Adrenal gland (tissue), 12 donors: ENCODE data around the gene FANCL. TPM values are rescaled to one million over a fixed set of nuclear protein-coding genes. Genes with fewer than 3 reads are reported as not detected.
A peak's percentile ranks its signal among the peaks of the same experiment; 100 is the strongest.

ENCODE experiments used
- DNase-seq, 7 donors: peaks; one replicate each; pipeline ENCODE4 v3.0.0-alpha.2; 2019 to 2020
- H3K27ac ChIP-seq, 5 donors: fragments of 200-600 bp; sonication (generic) in 4 of 5; 1 replicate in 3 of 5; 2 replicates in 2 of 5; pipeline versions ENCODE4 v1.5.1 to v1.8.0; 2016 to 2020; ENCODE audit warnings: mild to moderate bottlenecking in 1 of 5
- H3K27me3 ChIP-seq: fragments of 200-600 bp; 2 replicates; pipeline ENCODE4 v1.8.0; 2021
- H3K36me3 ChIP-seq, 2 donors: fragments of 200-600 bp; replicated peaks in 1 of 2; 1 replicate in 1 of 2; 2 replicates in 1 of 2; pipeline versions ENCODE4 v1.5.1 to v1.8.0; 2018 to 2022
- H3K4me1 ChIP-seq, 2 donors: fragments of 200-600 bp; replicated peaks in 1 of 2; 1 replicate in 1 of 2; 2 replicates in 1 of 2; pipeline versions ENCODE4 v1.5.1 to v1.8.0; 2018 to 2021
- H3K4me3 ChIP-seq, 4 donors: fragments of 200-600 bp; sonication (generic) in 3 of 4; one replicate each; pipeline ENCODE4 v1.5.1; 2016 to 2018
- H3K9me3 ChIP-seq, 3 donors: fragments of 200-600 bp; sonication (generic) in 1 of 3; replicated peaks in 1 of 3; 1 replicate in 2 of 3; 2 replicates in 1 of 3; pipeline versions ENCODE4 v1.5.1 to v1.8.0; 2016 to 2021
- CTCF ChIP-seq, 6 experiments: fragments of 450-650 bp in 4 of 6; fragments of 200-600 bp in 2 of 6; sonication (generic) in 1 of 6; IDR thresholded peaks; 1 replicate in 5 of 6; 2 replicates in 1 of 6; pipeline versions ENCODE4 v1.5.1 to v1.8.0; 2016 to 2021; ENCODE audit warnings: antibody characterized with exemption in 6 of 6, mild to moderate bottlenecking in 2 of 6, moderate library complexity in 1 of 6
- POLR2A ChIP-seq, 2 donors: fragments of 450-650 bp; IDR thresholded peaks; one replicate each; pipeline ENCODE4 v1.6.1; 2017; ENCODE audit warnings: antibody characterized with exemption in 2 of 2, mild to moderate bottlenecking in 2 of 2, moderate library complexity in 1 of 2
- WGBS, 4 donors: extraction: QIAGEN DNeasy Blood & Tissue Kit in 2 of 4; methylation state at CpG; one replicate each; pipeline versions ENCODE4 v1.1.5 to v1.1.7; 2013 to 2017; 5-methylcytosine and 5-hydroxymethylcytosine counted together
- intact Hi-C, 2 donors: fragments of 100-400 bp; cut with DNase I; formaldehyde crosslinking; loops; one replicate each; pipeline versions ENCODE4 v1.14.1 to v1.15.0; 2022 to 2023
- polyA plus RNA-seq, 3 donors: library from polyadenylated mRNA; stranded (reverse); fragments of 200-250 nt in 2 of 3; fragments of 350-450 nt in 1 of 3; fragmentation: Illumina TruSeq in 1 of 3; extraction: RNeasy Lipid Tissue Mini Kit (QIAGEN cat#74804) in 1 of 3; gene quantifications; one replicate each; pipeline ENCODE4 v1.2.3, GENCODE V29; 2013 to 2014
- total RNA-seq, 9 donors: library from RNA; depleted of rRNA in 4 of 9; stranded (reverse); fragments of >200 nt in 4 of 9; fragments of 120-200 nt in 1 of 9; fragmentation: NEBNext Ultra II Directional in 1 of 9; extraction: Animal tissue kit (Norgen Biotek cat#: 25700) in 1 of 9; gene quantifications; one replicate each; pipeline versions ENCODE4 v1.1.0 to v1.2.4, GENCODE V29; 2013 to 2023
- donor health status: healthy with polysubstance abuse.
- donor health status: Bipolar disorder and iron deficiency.
- donor health status: DM: yes; HTN: yes; CAD: no.
- donor health status: DM: no; HTN: no; CAD: no.
- donor health status: DM: no; HTN: no; CAD: no.
- donor health status: DM: yes; HTN: yes; CAD: no.

Gene FANCL
- total and polyA plus RNA-seq, 12 donors, result 25.7 to 99.7 (median 55.3) TPM

DNA sequence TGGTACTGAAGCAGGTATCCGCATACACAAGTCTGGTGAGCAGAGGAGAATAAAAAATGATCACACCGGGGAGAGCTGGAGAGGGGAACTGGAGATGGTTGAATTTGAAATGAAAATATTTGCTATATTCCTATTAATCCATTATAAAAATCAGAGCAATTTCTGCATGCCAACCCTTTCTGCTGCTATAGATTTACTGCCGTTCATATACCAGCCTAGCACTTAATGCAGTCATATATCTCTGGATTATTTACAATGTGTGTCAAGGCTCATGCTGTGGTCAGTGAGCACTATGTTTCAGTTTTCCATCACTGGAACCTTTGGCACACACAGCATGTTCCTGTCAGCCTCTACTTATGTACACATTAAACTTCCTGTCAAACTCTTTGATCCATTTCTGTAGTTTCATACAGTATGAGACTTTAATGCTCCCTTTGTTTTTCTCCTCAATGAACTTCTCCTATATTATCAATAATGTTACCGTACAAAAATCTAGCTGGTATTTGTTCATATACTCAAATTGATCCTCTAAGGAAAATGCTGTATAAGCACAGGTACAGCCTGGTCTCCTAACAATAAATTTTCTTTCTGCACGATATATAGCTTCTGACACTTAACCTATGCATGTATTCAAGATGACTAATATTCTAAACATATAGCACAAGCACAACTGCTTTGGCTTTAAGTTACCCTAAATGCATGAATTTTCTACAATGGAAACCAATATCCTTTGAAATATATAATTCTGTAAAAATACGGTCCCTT is 36.7 kb downstream of the FANCL start:
- Histone ChIP-seq H3K4me3 (no peak overlapping the region), H3K27ac (no peak overlapping the region), H3K9me3 (no peaks in the 10 kb centered on the region), H3K36me3 (no peaks in the 10 kb centered on the region), H3K27me3 (no peaks in the 10 kb centered on the region), H3K4me1 (peaks cover 0 to 7% of the 10 kb centered on the region in 2 donors)
- intact Hi-C loops, result no loop called here
- TF ChIP-seq CTCF (IDR thresholded peaks at IDR 0.05) (no peak), POLR2A (IDR thresholded peaks at IDR 0.05) (no peak)
- no peak for DNase-seq
- WGBS, 4 donors, result 87 to 93% (median 91%) methylated on average over 6 of the region's 6 CpGs

DNA sequence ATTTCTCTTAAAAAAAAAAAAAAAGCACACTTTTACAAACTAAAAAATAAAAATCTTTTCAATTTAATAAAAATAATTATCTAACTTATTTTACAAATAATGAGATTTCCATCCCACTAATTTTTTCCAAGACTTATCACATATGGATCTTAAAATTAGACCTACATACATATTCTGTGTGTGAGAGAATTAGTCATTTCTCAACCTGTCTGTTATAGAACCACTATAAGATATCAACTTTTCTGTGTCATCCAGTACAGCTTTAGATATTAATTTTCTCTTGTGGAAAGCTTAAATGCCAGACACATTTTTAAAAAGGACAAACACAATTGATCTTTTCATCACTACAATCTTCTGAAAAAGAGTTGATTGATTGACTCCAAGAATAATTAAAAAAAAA is 38.1 kb downstream of the FANCL start:
- no peaks in the 10 kb centered on the region for H3K36me3 ChIP-seq
- H3K9me3 ChIP-seq, result no peaks in the 10 kb centered on the region
- no peak for TF ChIP-seq POLR2A (IDR thresholded peaks at IDR 0.05)
- peaks cover 0 to 7% of the 10 kb centered on the region in 2 donors for H3K4me1 ChIP-seq
- no peak overlapping the region for H3K4me3 ChIP-seq
- no peak for DNase-seq
- intact Hi-C loops, result no loop called here
- no peak overlapping the region for H3K27ac ChIP-seq
- H3K27me3 ChIP-seq, result no peaks in the 10 kb centered on the region

DNA sequence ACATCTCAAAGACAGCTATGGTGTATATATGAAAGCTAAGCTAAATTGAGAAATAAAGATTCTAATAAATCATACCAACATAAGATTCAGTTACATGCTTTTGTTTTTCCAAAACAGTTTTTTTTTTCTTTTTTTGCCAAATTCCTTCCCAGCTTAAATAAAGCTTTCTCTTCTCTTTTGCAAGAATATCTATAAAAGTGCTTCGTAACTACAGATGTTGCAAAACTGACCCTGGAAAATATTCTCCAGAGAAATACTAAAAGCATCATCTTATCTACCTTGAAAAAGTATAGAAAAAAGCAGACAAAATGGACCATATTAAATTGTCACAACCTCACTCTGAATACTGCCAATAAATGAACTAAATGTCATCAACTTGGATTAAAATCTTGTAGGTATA is 38.7 kb downstream of the FANCL start:
- H3K4me1 ChIP-seq, result peaks cover 0 to 7% of the 10 kb centered on the region in 2 donors
- 59 to 86% (median 77%) methylated on average over 1 of the region's 1 CpG for WGBS, 4 donors
- no peak for DNase-seq
- intact Hi-C loops, result no loop called here
- peak overlapping the region in 1 of 5 donors; percentile 0 for H3K27ac ChIP-seq
- TF ChIP-seq CTCF (IDR thresholded peaks at IDR 0.05), result no peak
- TF ChIP-seq POLR2A (IDR thresholded peaks at IDR 0.05), result no peak
- no peaks in the 10 kb centered on the region for H3K9me3 ChIP-seq
- H3K36me3 ChIP-seq, result no peaks in the 10 kb centered on the region
- no peaks in the 10 kb centered on the region for H3K27me3 ChIP-seq
- no peak overlapping the region for H3K4me3 ChIP-seq

- Histone ChIP-seq H3K4me3 (no peak overlapping the region), H3K36me3 (no peaks in the 10 kb centered on the region), H3K4me1 (peaks cover 0 to 7% of the 10 kb centered on the region in 2 donors), H3K27ac (no peak overlapping the region), H3K9me3 (no peaks in the 10 kb centered on the region), H3K27me3 (no peaks in the 10 kb centered on the region)
- DNase-seq, result no peak
- WGBS, 4 donors, result 92 to 97% (median 95%) methylated on average over 2 of the region's 2 CpGs
- no peak for TF ChIP-seq POLR2A (IDR thresholded peaks at IDR 0.05)
- no peak for TF ChIP-seq CTCF (IDR thresholded peaks at IDR 0.05)
- intact Hi-C loops, result no loop called here
Observed at GRCh38 chr2:58197894-58198293, 43.2 kb downstream of the FANCL start.

- intact Hi-C loops, result no loop called here
- Histone ChIP-seq H3K4me1 (no peaks in the 10 kb centered on the region), H3K36me3 (no peaks in the 10 kb centered on the region), H3K27ac (no peak overlapping the region), H3K4me3 (no peak overlapping the region), H3K9me3 (no peaks in the 10 kb centered on the region), H3K27me3 (no peaks in the 10 kb centered on the region)
- WGBS, 4 donors, result 93 to 96% (median 95%) methylated on average over 1 of the region's 1 CpG
- DNase-seq, result no peak
- TF ChIP-seq POLR2A (IDR thresholded peaks at IDR 0.05), result no peak
- no peak for TF ChIP-seq CTCF (IDR thresholded peaks at IDR 0.05)
Observed at GRCh38 chr2:58195662-58196061, 45.5 kb downstream of the FANCL start.
